Activated CD4-positive, alpha-beta T cell treated with anti-CD3 and anti-CD28 coated beads, Interleukin-2, Interleukin-4, amounts not matched to agents 100 ng/mL and 50 ng/mL, durations not matched to agents 16 hours and 8 hours (primary cell): ENCODE results near the gene CCDC9.
"Not testable (repeated sequence)": the region's sequence is repeated elsewhere in the genome, so short reads cannot be mapped to it uniquely, and the experiment has no call there.

Experiments
- DNase-seq: peaks from one replicate; pipeline ENCODE4 v3.0.0-alpha.2; 2020; ENCODE audit warnings: low spot score

The CCDC9 gene

DNA sequence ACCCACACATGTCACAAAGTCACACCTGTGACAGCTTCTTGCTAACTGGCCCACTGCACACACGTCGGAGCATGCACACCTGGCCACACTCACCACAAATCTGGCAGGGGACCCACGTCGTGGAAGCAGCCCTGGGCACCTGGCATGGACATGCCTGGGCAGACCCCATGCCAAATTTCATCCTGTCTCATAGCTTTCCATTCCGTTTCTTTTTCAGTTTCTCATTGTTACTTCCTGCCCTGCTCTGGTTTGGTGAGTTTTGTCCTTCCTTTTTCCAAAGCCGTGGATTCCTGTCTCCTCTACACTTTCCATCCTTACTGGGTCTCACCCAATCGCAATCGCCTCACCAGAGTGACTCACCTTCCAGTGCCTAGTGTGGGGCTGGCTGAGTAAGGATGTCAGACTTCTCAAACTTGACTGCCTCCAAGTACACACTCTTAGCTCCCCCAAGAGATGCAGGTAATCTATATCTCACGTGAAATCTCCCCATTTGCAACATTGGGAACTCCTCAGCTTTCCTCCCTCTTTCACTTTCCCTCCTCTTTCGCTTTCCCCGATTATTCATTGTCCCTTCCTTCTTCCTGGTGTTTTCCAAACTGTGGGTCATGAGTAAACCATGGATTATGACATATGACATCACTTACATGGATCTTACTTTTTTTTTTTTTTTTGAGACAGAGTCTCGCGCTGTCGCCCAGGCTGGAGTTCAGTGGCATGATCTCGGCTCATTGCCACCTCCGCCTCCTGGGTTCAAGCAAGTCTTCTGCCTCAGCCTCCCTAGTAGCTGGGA lies 23.7 kb upstream of the CCDC9 start:
- DNase-seq: no peak

DNA sequence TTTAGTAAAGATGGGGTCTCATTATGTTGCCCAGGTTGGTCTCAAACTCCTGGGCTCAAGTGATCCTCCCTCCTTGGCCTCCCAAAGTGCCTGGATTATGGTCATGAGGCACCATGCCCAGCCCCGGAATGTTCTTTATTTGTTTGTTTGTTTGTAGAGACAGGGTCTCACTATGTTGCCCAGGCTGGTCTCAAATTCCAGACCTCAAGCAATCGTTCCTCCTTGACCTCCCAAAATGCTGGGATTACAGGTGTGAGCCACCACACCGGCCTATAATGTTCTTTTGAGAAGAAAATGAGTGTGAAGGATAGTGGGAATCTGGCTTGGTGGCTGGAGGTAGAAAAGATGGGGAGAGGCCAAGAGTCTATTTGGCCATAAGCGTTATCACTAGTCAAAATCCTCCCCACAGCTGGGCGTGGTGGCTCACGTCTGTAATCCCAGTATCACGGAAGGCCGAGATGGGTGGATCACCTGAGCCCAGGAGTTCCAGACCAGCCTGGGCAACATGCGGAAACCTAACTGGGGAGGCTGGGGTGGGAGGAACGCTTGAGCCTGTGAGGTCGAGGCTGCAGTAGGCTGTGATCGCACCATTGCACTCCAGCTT lies 20.2 kb upstream of the CCDC9 start:
- no peak for DNase-seq

DNA sequence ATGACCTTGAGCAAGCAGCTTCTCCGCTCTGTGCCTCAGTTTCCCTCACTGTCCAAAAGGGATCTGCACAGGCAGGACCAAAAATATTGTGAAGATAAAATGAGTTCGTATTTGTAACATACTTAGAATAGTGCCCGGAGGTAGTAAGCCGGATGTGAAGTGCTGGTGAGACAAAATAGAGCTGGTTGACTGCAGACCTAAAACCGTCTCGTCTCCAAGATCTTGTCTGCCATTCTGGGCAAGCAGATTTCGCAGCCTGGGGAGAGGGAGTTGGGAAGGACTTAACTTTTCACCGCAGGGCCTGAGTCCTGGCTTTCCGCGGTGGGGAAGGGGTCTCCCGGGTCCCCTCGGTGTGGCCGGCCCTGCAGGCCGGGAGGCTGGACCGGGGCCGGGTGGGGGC lies 17.2 kb upstream of the CCDC9 start:
- no peak for DNase-seq

DNA sequence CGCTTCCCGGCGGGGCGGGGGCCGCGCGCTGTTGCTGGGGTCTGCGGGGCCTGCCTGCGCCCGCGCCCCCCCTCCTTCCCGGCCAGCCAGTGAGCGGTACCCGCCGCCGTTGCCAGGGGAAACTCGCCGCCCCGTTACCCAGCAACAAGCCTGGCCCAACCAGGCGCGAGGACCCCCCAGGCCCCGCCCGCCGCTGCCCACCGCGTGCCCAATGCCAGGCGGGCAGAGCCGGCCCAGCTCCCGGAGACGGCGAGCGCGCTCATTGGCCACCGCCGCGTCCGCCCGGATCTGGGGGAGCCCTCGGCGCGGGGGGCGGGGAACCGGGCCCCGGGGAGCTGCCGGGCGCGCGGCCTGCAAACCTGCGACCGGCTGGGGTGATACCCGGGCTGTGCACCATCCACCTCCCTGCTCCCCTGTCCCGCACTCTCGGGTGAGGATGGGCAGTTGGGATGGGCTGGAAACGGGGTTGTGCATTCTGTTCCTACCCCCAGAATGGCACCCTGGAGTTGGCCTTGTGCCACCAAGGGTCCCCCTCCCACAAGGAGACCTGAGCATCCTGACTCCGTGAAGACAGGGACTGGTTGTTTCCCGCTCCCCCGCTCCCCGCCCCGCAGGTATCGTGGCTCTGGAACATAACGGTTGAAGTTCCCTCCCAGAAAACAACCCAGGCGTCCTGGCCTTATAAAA lies 16.6 kb upstream of the CCDC9 start:
- DNase-seq: no peak

DNA sequence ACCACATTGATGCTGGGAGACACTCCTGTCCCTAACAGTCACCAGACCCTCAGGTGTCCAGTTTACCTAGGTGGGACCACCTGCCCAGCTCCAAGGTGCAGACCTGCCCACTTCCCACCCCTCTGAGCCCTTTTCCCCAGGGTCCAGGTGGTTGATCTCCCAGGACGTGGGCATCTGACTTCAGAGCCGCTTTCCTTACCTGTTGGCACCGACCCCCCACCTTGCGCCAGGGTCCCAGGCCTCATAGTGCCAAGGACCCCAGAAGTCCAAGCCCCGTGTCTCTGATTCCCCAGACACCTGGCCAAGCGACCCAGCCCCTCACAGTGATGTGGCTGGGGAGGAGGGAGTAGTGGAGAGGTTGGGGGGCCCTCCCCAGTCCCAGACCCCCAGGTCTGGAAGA lies 15.8 kb upstream of the CCDC9 start:
- no peak for DNase-seq

DNA sequence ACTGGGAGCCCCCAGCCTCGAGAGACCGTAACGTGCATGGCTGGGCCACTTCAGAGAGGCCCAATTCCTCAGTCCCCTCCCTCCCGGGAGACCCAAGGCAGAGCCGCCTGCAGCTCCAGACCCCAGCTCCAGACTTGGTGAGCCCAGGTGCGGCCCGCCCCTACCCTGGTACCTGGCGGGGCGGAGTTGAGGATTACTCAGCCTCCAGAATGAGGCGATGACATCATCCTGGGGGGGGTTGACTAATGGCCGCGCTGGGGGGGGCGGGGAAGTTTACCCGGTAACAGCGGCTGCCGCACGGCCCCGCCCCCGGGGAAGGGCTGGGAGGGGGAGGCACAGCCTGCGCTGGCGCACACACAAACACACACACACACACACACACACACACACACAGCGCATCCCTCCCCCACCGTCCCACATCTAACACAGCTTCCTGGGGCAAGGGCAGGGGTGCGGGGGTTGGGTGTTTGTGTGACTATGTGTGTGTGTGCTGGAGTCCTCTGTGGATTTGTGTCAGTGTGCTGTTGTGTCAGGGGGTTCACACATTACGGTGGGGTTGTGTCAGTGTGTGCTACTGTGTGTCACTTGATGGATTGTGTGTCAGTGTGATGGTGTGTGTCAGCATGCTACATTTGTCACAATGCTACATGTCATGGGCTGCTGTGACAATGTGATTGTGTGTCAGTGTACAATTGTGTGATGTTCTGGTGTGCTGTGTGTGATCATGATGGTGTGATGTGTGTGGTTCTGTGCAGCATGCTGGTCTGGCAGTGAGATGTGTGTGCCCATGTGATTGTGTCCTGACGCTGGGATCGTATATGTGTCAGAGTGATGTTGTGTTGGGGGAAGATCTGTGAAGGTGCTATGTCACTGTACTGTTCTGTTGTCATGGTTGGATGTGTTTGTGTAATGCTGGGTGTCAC lies 15.1 kb upstream of the CCDC9 start:
- peak; percentile 61 for DNase-seq

DNA sequence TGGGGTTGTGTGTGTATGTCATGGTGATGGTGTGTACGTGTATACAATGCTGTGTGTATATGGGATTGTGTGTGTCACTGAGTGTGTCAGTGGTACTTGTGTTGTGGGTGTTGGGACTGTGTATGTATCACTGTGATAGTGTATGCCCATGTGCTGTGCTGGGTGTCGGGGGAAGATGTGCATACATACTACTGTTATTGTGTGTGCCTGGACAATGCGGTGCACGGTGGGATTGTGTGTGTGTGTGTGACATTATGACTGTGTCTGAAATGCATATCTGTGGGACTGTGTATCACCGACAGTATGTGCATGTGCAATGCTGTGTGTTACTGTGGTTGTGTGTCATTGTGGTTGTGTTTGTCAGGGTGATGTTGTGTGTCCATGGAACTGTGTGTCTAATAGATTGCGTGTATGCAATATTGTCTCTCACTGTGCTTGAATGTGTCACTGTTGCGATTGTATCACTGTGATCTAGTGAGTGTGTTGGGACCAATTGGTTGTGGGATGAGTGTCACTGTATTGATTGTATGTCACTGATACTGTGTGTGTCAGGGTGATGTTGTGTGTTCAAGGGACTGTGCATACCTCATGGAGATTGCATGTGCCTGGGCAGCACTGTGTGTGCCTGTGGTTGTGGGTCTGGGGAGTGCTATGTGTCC lies 14.3 kb upstream of the CCDC9 start:
- no peak for DNase-seq

DNA sequence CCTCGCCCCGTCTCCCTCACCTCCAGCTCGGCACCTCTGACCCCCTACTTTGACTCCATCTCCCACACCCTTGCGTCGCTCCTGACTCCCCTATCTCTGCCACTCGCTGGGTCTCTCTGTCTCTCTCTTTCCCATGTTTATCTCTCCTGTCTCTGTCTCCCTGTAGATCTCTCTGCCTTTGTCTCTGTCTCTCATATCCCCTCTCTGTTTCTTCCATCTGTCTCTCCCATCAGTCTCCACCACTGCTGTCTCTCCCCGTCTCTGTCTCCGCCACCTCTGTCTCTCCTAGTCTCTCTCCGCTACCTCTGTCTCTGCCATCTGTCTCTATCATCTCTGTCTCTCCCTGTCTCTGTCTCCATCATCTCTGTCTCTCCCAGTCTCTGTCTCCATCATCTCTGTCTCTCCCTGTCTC lies 13.0 kb upstream of the CCDC9 start:
- DNase-seq: no peak

DNA sequence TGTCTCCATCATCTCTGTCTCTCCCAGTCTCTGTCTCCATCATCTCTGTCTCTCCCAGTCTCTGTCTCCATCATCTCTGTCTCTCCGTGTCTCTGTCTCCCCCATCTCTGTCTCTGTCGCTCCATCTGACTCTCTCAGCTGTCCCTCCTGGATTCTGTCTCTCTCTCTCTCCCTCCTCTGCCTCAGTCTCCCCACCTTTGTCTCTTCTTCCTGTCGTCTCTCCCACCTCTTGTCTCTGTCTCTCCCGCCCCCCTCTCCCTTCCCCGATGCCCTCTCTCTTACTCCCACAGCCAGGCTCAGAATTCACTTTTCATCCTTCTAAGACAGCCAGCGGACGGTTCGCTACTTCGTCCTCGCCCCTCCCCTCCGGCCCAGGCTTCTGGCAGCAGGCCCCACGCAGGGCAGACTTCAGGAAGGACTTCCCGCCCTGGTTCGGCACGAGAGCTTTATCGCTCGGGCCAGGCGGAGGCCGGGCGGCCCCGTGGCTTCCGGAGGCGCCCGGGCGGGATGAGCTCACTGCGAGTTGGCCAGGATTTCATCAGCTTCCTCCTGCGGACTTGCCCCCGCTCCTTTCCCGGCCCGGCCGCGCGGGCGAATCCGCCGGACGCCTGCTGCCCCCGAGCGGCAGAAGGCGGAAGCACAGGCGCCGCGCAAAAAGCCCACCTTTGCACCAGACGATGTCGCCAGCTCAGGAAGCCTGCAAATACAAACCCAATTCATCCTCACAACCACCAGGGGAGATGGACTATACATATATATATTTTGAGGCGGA lies 12.4 kb upstream of the CCDC9 start:
- peak; percentile 95 for DNase-seq

DNA sequence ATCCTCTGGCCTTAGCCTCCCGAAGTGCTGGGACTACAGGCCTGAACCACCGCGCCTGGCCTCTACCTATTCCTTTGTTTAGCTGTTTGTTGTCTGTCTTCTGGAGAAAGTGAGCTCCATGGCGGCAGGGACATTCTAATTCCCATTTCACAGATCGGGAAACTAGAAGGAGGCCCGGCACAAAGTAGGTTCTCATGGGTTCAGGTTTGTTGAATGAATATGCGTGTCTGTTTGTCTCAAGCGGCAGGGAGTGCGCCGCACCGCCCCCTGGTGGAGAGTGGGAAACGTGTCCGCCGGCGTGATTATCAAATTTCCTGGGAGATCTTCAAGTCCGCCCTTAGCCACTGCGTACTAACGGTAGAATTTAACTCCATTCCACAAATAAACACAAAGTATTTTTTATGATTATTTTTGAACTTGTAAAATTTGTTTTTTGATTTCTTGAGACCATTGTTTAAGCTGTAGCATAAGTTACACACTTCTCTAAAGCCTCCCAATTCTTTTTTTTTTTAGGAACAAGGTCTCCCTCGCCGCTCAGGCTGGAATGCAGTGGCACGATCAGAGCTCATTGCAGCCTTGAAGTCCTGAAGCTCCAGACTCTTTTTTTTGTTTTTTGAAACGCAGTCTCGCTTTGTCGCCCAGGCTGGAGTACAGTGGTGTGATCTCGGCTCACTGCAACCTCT lies 8.9 kb upstream of the CCDC9 start:
- peak; percentile 77 for DNase-seq

DNA sequence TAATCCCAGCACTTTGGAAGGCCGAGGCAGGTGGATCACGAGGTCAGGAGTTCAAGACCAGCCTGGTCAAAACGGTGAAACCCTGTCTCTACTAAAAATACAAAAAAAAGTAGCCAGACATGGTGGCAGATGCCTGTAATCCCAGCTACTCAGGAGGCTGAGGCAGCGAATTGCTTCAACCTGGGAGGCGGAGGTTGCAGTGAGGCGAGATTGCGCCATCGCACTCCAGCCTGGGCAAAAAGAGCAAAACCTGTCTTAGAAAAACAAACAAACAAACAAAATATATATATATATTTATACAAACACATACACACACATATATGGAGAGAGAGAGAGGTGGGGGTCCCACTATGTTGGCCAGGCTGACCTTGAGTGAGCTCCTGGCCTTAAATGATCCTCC lies 3.3 kb upstream of the CCDC9 start:
- not testable (repeated sequence) for DNase-seq

DNA sequence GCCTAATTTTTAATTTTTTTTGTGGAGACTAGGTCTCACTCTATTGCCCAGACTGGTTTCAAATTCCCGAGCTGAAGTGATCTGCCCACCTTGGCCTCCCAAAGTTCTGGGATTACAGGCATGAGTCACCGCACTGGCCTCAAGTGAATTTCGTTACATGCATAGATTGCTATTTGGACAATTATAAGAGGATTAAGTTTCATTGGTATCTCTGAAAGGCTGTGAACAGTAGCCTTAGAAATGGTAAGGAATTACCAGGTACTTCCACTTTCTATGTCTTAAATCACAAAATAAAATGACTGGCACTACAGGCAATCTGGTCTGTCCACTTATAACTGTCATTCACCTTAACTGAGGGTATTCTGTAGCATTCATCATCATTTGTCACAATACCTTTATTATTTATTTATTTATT lies 2.9 kb upstream of the CCDC9 start:
- no peak for DNase-seq

DNA sequence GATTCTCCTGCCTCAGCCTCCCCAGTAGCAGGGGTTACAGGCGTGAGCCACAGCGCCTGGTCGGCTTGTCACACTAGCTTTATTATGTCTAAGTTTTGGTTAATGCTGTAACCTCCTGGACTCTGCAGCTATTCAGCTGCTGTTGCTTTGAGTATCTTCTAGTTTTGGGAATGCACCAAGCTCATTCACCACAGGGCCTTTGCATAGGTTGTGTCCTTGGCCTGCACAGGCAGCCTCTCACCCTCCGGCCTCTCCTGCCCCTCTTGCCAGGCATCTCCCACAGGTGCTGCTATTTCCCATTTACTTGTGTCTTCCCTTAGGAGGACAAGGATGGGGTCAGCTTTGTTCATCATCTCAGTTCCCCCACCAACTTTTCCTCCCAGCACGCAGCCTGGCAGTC lies 2.4 kb upstream of the CCDC9 start:
- DNase-seq: no peak

DNA sequence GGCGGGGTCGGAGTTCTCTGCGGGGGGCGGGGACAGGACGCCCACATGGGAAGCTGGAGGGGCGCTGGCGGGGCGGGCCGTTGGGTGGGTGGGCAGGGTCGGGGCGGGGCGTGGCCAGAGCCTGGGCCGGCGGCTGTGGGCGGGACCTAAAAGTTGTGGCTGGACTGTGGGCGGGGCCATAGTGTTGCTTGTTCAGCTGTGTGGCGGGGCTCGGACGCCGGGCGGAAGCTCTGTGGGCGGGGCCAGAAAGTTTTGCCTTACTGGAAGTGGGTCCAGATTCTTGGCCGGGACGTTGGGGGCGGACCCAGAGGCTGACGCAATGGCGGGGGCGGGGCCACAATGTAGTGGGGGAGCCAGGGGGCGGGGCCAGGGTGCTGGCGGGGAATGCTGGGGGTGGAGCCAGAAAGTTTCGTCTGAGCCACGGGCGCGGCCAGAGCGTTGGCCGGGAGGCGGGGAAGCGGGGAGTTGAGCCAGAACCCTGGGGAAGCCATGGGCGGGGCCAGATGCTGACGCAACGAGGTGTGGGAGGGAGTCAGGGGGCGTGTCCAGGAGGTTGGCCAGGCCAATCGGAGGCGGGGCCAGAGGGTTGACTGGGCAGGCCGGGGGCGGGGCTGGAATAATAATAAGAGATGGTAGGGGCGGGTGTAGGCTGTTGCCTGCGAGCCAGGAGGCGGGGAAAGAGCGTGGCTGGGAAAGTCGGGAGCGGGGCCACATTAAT lies 527 bp downstream of the CCDC9 start:
- peak; percentile 100 for DNase-seq

DNA sequence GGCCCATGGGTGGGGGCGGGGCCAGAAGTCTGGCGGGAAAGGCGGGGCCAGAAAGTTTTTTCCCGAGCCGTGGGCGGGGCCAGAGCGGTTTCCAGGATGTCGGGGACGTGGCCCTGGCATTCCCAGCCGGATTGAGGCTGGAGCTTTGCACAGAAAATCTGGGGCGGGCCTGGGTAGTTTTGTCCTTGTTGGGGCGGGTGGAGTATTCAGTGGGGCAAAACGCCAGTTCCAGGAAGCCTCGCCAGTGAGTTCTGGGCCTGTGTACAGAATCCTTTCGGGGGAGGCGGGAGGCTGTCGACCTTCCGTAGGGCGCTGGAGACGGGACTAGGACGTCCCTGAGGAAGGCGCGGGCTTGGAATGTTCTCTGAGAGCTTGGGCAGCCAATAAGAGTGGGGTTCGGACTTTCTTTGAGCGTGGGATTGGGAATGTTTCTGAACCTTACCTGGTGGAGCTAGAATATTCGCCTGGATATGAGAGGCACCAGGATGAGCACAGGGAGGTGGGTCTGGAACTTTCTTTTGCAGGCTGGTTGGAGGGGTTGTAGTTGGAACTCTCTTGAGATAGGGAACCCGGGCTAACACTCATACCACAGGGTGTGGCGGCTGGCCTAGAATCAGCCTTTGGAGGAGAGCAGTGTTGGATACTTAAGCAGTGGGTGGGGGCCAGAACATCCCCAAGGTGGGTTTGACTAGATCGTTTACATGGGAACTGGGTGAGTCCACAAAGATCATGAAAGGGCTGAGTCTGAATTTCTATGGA lies 1.3 kb downstream of the CCDC9 start:
- DNase-seq: no peak

DNA sequence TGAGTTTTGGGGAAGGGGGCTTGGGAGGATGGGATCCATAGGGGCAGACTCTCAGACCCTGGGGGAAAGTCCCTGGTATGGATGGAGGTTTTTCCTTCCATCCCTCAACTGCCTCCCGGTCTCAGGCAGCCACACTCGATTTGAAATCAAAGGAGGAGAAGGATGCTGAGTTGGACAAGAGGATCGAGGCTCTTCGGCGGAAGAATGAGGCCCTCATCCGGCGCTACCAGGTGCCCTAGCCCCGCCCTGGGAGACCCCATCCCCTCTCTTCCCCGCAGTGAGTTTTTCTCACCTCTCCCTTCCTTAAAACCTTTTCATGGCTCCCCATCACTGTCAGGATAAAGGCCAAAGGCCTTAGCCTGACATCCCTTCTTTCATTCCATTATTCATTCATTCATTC lies 2.1 kb downstream of the CCDC9 start:
- DNase-seq: no peak

DNA sequence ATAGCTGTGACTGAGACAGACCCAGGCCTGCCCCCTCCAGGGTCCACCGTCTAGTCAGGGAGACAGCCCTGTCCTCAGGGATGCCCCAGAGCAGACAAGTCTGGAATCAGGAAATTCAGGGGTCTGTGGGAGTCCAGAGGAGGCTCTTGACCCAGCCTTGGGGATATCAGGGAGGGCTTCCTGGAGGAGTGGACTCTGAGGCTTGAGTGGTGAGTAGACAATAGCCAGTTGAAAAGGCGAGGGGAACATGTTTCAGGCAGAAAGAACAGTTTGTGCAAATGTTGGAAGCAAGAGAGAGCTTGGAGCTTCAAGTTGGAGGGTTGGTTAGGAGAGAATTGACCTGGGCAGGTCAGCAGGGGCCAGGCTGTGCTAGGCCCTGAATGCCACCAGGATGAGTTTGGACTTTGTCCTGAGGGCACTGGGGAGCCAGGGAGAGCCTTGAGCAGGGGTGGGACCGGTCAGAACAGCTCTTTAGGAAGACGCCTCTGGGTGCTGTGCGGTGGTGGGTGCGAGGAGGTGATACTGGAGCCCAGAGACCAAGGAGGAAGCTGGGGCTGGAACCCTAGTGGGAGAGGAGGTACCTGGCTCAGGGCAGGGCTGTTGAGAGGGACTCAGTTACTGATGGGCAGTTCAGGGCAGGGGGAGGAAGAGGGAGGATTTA lies 2.7 kb downstream of the CCDC9 start:
- DNase-seq: no peak

DNA sequence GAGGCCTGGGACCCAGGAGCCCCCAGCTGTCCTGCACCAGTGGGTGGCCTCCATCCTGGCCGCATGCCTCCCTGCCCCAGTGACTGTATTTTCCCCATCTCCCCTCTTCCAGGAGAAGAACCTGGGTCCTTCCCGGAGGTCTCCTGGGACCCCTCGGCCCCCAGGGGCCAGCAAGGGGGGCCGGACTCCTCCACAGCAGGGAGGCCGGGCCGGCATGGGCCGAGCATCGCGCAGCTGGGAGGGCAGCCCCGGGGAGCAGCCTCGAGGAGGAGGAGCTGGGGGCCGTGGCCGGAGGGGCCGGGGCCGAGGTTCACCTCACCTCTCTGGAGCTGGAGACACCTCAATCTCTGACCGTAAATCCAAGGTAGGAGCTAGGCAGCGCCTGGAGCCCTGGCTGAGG lies 4.2 kb downstream of the CCDC9 start:
- DNase-seq: no peak
